Measurements from ENCODE around the gene ACSL3.

The ACSL3 gene

DNA sequence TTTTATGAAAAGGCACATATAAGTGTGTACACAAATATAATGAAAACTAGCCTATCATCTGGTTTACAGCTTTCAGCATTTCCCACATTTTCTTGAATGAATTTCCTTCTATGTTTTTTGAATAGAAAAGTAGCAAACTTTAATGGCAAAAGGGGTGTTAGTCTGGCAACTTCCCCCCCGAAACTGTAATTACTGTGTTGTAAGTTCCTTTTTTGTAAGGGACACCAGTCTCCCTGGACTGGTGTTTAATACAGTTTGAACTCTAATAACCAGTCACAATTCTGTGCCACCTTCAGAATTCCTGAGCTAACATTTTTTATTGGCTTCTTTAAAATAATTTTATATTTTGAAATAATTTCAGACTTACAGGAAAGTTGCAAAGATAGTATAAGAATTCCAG is 94.2 kb downstream of the ACSL3 start:
- no peak for TF ChIP-seq CTCF (IDR thresholded peaks at IDR 0.05; ENCODE audit: low read depth, low read length, missing control alignments)
- DNase-seq (ENCODE audit: low read depth): no peak
- in situ Hi-C loops (cut with HindIII; ENCODE audit: low sequenced_read_pairs): loop anchor here (25.0 kb wide), 1 partner anchor 507 kb away; no protein-coding TSS in a partner anchor
- H3K4me3 ChIP-seq (ENCODE audit: low read depth, low read length): no peak overlapping the region

DNA sequence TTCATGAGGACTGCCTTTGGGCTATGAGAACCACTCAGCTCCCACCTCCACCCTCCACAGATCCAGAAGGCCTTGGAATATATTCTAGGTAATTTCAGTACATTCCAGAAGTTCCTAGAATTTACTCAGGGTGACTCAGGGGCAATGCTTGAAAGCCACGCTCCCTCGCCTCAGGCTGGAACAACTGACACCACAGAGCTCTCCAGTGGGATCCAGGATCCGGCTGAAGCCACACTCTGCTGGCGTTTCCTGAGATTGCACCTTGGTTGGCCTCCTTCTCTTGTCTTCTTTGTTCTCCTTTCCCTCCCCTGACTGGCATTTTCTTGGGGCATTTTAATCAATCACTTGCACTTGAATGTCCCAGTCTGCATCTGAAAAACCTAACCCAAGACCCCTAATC is 98.5 kb downstream of the ACSL3 start:
- in situ Hi-C loops (cut with HindIII; ENCODE audit: low sequenced_read_pairs): loop anchor here (25.0 kb wide), 1 partner anchor 503 kb away; no protein-coding TSS in a partner anchor
- peak; percentile 73 for DNase-seq (ENCODE audit: low read depth)
- H3K4me3 ChIP-seq (ENCODE audit: low read depth, low read length): no peak overlapping the region
- peak; percentile 62 for TF ChIP-seq CTCF (IDR thresholded peaks at IDR 0.05; ENCODE audit: low read depth, low read length, missing control alignments)

- TF ChIP-seq CTCF (IDR thresholded peaks at IDR 0.05; ENCODE audit: low read depth, low read length, missing control alignments): no peak
- in situ Hi-C loops (cut with HindIII; ENCODE audit: low sequenced_read_pairs): loop anchor here (25.0 kb wide), 1 partner anchor 502 kb away; no protein-coding TSS in a partner anchor
- H3K4me3 ChIP-seq (ENCODE audit: low read depth, low read length): no peak overlapping the region
- DNase-seq (ENCODE audit: low read depth): no peak
These were observed 99.3 kb downstream of the ACSL3 start for GRCh38 chr2:222960126-222960525.

DNA sequence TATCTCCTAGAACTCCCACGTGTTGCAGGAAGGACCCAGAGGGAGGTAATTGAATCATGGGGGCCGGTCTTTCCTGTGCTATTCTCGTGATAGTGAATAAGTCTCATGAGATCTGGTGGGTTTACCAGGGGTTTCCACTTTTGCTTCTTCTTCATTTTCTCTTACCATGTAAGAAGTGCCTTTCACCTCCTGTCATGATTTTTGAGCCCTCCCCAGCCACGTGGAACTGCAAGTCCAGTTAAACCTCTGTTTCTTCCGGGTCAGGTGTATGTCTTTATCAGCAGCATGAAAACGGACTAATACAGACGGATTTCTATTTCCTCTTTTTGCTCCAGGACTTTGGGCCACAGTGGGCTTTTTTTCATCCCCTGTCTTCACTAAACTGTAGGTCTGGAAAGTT is 102.8 kb downstream of the ACSL3 start:
- no peak for DNase-seq (ENCODE audit: low read depth)
- in situ Hi-C loops (cut with HindIII; ENCODE audit: low sequenced_read_pairs): loop anchor here (25.0 kb wide), 1 partner anchor 499 kb away; no protein-coding TSS in a partner anchor
- H3K4me3 ChIP-seq (ENCODE audit: low read depth, low read length): no peak overlapping the region
- TF ChIP-seq CTCF (IDR thresholded peaks at IDR 0.05; ENCODE audit: low read depth, low read length, missing control alignments): no peak

GRCh38 chr2:222964376-222965031 is 103.7 kb downstream of the ACSL3 start:
- in situ Hi-C loops (cut with HindIII; ENCODE audit: low sequenced_read_pairs): loop anchor here (25.0 kb wide), 1 partner anchor 498 kb away; no protein-coding TSS in a partner anchor
- no peak for DNase-seq (ENCODE audit: low read depth)
- no peak overlapping the region for H3K4me3 ChIP-seq (ENCODE audit: low read depth, low read length)
- TF ChIP-seq CTCF (IDR thresholded peaks at IDR 0.05; ENCODE audit: low read depth, low read length, missing control alignments): no peak

- no peak overlapping the region for H3K4me3 ChIP-seq (ENCODE audit: low read depth, low read length)
- in situ Hi-C loops (cut with HindIII; ENCODE audit: low sequenced_read_pairs): loop anchor here (25.0 kb wide), 1 partner anchor 497 kb away; no protein-coding TSS in a partner anchor
- DNase-seq (ENCODE audit: low read depth): no peak
- TF ChIP-seq CTCF (IDR thresholded peaks at IDR 0.05; ENCODE audit: low read depth, low read length, missing control alignments): no peak
These were observed 104.7 kb downstream of the ACSL3 start for GRCh38 chr2:222965555-222965954.
